Colonic mucosa (tissue), 4 donors: ENCODE data around the gene EMD. TPM values are rescaled to one million over a fixed set of nuclear protein-coding genes. Genes with fewer than 3 reads are reported as not detected.

Source experiments
- DNase-seq: peaks from one replicate; pipeline ENCODE4 v3.0.0-alpha.2; 2020
- H3K27ac ChIP-seq: fragments of 200-600 bp; one replicate; pipeline ENCODE4 v1.8.0; 2021
- H3K27me3 ChIP-seq: fragments of 200-600 bp; one replicate; pipeline ENCODE4 v1.8.0; 2021
- H3K36me3 ChIP-seq: fragments of 200-600 bp; one replicate; pipeline ENCODE4 v1.8.0; 2021
- H3K4me1 ChIP-seq: fragments of 200-600 bp; one replicate; pipeline ENCODE4 v1.8.0; 2021; ENCODE audit warnings: mild to moderate bottlenecking
- H3K4me3 ChIP-seq: fragments of 200-600 bp; one replicate; pipeline ENCODE4 v1.8.0; 2021
- H3K9ac ChIP-seq, 2 donors: one replicate each; pipeline ENCODE4 v1.7.0; 2013; ENCODE audit warnings: control low read depth in 2 of 2, low read depth in 2 of 2, low read length in 2 of 2
- H3K9me3 ChIP-seq: fragments of 200-600 bp; one replicate; pipeline ENCODE4 v1.8.0; 2021
- intact Hi-C: fragments of 100-400 bp; cut with DNase I; formaldehyde crosslinking; loops from one replicate; pipeline ENCODE4 v1.14.1; 2022
- total RNA-seq, 2 donors: library from RNA; stranded (reverse); fragmentation: NEBNext Ultra II Directional in 1 of 2; extraction: Animal tissue kit (Norgen Biotek cat#: 25700) in 1 of 2; gene quantifications; one replicate each; pipeline ENCODE4 v1.2.1, GENCODE V29; 2021
- TF ChIP-seq, protein P1 (sequence below): fragments of 200-600 bp; IDR thresholded peaks from one replicate; pipeline ENCODE4 v1.8.0; 2022; ENCODE audit warnings: antibody characterized with exemption, mild to moderate bottlenecking
- donor health status: healthy.
- donor health status: DM: no; HTN: no; CAD: no.
- donor health status: DM: no; HTN: no; CAD: no.

EMD gene
- total RNA-seq, 2 donors from 2014 or later, result 44.4 to 49.1 TPM

DNA sequence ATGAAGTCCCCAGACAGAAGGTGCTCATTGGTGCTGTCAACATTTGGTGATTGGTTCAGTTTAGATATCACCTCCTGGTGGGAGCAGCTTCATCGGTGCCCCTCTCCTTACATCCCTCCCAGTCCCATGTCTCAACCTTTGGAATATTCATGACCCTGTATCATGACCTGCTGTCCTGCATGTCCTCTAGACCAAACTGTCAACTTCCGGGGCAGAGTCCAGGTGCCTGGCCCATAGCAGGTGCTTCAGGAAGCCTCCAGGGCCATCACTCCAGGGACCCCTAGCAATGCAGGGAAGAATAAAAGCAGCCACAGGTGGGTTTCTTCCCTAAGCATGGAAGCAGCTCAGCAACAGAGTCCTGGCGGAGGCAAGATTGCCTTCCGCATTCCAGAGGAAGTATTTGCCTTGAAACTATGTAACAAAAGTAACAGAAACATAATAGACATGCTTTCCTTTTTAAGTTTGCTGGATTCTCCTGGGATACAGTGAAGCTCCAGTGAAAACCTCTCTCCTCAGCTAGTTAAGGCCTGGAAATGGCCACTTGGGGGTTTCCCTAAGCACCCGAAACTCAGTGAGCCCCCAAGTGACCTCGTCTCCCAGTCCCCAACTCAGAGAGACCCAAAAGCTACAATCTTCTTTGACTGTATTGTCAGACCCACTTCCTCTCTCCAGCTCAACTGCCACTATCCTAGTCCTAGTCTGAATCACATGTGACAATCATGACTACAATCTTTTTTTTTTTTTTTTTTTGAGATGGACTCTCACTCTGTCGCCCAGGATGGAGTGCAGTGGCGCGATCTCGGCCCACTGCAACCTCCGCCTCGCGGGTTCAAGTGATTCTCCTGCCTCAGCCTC, 48.0 kb downstream of the EMD start:
- Histone ChIP-seq H3K27me3 (no peaks in the 10 kb centered on the region), H3K36me3 (no peaks in the 10 kb centered on the region), H3K4me1 (no peaks in the 10 kb centered on the region), H3K4me3 (no peak overlapping the region), H3K9ac (peak overlapping the region in 1 of 2 donors; percentile 26), H3K9me3 (no peaks in the 10 kb centered on the region), H3K27ac (no peak overlapping the region)
- intact Hi-C loops, result no loop called here
- TF ChIP-seq, protein P1, sequence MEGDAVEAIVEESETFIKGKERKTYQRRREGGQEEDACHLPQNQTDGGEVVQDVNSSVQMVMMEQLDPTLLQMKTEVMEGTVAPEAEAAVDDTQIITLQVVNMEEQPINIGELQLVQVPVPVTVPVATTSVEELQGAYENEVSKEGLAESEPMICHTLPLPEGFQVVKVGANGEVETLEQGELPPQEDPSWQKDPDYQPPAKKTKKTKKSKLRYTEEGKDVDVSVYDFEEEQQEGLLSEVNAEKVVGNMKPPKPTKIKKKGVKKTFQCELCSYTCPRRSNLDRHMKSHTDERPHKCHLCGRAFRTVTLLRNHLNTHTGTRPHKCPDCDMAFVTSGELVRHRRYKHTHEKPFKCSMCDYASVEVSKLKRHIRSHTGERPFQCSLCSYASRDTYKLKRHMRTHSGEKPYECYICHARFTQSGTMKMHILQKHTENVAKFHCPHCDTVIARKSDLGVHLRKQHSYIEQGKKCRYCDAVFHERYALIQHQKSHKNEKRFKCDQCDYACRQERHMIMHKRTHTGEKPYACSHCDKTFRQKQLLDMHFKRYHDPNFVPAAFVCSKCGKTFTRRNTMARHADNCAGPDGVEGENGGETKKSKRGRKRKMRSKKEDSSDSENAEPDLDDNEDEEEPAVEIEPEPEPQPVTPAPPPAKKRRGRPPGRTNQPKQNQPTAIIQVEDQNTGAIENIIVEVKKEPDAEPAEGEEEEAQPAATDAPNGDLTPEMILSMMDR, result no peak
- DNase-seq, result no peak

DNA sequence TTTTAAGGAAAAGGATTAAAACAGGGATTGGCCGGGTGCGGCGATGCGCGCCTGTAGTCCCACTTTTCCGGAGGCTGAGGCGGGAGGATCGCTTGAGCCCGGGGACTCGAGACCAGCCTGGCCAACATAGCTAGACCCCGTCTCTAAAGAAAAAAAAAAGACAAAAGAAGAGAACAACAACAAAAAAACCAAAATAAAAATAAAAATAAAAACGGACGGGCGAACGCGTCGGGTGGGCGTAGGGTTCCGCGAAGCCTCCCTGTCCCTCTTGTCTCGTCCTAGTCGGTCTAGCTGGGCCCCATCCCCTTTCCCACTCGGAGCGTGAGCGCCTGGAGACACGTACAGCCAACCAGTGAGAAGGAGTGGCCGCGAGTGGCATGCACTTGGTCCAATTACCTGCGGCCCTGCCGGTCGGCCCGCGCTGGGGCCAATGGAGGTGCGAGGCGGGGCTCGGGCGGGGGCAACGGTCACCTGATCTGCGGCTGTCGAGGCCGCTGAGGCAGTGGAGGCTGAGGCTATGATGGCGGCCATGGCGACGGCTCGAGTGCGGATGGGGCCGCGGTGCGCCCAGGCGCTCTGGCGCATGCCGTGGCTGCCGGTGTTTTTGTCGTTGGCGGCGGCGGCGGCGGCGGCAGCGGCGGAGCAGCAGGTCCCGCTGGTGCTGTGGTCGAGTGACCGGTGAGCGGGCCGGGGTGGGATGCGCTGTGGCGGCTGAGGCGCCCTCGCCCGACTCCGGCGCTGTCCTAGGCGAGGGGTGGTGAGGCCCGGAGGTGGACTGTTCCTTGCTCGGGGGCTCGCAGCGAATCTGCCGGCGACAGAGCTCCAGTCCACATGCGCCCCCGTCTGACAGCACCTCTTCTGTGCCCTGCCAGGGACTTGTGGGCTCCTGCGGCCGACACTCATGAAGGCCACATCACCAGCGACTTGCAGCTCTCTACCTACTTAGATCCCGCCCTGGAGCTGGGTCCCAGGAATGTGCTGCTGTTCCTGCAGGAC, 49.4 kb downstream of the EMD start, which contains the start of gene ATP6AP1:
Gene ATP6AP1, plus strand, starts transcription at position 502 of the 996 bp plus-strand sequence. Its CDS starts 16 bp downstream, at position 518.
- intact Hi-C loops, result no loop called here
- Histone ChIP-seq H3K4me1 (no peaks in the 10 kb centered on the region), H3K27ac (peak within 1 kb of the TSS; percentile 73), H3K9ac (peak within 1 kb of the TSS; percentile 73 to 74), H3K9me3 (no peaks in the 10 kb centered on the region), H3K27me3 (no peaks in the 10 kb centered on the region), H3K4me3 (peak within 1 kb of the TSS; percentile 72), H3K36me3 (no peaks in the 10 kb centered on the region)
- DNase-seq, result peak; percentile 91
- TF ChIP-seq, protein P1, result no peak

DNA sequence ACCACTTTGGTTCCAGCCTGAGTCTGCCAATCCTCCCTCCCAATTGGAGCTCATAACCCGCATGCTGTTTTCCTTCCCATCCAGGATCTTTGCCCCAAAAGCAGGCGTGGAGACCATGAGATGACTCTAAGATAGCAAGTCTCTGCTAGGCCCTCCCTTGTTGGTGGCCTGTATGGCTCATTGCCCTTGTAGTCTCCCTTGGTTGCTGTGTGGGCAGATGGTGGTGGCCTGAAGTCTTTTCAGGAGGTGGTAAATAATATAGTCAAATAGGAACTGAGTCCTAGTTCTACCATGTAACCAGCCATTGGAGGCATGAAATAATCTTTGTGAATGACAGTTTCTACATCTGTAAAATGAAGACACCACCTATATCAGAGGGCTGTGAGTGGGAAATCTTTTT, 50.6 kb downstream of the EMD start:
- intact Hi-C loops, result no loop called here
- Histone ChIP-seq H3K27me3 (no peaks in the 10 kb centered on the region), H3K9ac (no peak overlapping the region), H3K9me3 (no peaks in the 10 kb centered on the region), H3K27ac (no peak overlapping the region), H3K36me3 (no peaks in the 10 kb centered on the region), H3K4me3 (no peak overlapping the region), H3K4me1 (no peaks in the 10 kb centered on the region)
- DNase-seq, result no peak
- TF ChIP-seq, protein P1, result no peak

DNA sequence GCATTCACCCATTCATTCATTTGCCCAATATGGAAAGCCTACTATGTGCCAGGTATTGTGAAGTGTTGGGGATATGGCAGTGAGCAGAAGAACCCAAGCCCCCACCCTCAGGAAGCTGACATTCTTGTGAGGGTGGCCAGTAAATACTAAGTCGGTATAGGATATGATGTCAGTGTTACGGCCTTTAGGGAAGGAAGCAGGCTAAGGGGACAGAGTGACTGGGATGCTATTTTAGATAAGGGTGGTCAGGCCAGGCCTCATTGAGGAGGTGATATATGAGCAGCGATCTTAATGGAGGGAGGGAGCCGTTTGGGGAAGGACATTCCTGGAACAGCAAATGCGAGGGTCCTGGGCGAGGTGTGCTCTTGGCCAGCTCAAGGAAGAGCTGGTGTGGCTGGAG, 51.4 kb downstream of the EMD start:
- no peaks in the 10 kb centered on the region for H3K27me3 ChIP-seq
- H3K9ac ChIP-seq, result no peak overlapping the region
- intact Hi-C loops, result no loop called here
- no peaks in the 10 kb centered on the region for H3K4me1 ChIP-seq
- TF ChIP-seq, protein P1, result no peak
- no peak for DNase-seq
- H3K36me3 ChIP-seq, result no peaks in the 10 kb centered on the region
- H3K4me3 ChIP-seq, result no peak overlapping the region
- no peaks in the 10 kb centered on the region for H3K9me3 ChIP-seq
- peak overlapping the region; percentile 27 for H3K27ac ChIP-seq

DNA sequence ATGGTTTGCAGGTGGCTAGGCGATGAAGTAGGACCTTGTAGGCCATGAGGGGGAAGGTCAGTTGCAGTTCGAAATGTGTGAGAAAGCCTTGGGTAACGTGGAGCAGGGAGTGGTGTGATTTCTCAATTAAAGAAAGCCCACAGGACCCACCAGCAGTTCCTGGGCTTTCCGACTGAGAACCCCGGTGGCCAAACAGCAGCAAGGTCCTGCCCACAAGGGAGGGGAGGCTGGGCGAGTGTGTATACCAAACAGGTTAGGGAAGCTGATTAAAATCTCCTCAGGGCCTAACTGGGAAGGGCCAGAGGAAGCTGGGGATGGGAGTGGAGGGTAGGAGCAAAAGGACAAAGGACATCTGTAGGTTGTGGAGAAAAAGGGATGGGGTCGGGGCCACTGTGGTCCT, 51.8 kb downstream of the EMD start:
- TF ChIP-seq, protein P1, result no peak
- no peak overlapping the region for H3K9ac ChIP-seq
- no peaks in the 10 kb centered on the region for H3K9me3 ChIP-seq
- no peaks in the 10 kb centered on the region for H3K4me1 ChIP-seq
- H3K27me3 ChIP-seq, result no peaks in the 10 kb centered on the region
- no peaks in the 10 kb centered on the region for H3K36me3 ChIP-seq
- no peak for DNase-seq
- H3K4me3 ChIP-seq, result no peak overlapping the region
- H3K27ac ChIP-seq, result peak overlapping the region; percentile 27
- intact Hi-C loops, result no loop called here
